Measurements from ENCODE around the gene PTGES3L.

PTGES3L gene

DNA sequence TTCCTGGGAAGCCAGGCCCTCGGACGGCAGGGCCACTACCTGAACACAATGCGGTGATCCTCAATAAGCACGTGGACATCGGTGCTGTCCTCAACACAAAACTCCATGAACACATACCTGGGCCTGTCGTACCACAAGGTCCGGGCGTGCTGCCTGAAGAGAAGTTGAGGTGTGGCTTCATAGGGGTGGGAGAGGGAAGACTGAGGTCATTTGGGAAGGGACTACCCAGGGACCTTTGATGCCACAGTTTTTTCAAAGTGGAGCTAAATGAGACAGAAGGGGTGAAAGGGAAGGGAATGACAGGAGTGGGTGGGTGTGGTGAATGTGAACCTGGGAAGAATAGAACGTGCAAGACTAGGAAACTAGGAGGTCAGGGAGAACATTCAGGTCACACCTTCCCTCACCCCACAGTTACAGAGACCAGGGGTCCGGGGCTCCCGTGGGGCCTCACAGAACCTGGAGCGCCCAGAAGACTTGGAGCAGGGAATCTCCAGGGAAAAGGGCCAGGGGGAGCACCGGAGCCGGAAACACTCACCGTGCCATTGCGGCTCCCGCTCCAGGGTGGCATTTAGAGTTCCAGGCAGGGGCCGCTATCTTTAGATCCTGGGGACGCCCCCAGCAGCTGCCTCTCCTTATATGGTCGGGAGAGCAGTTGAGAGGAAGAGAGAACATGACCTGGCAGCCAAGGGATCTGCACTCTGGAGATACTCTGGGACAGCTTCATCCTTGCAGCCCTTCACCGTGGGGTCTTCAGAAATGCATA lies at the start of gene PTGES3L:
Gene PTGES3L (minus strand): TSS at position 570 of the 763 bp plus-strand sequence. CDS start 27 bp downstream, at position 543.
- no peak for DNase-seq (ENCODE audit: low read depth in 3 of 3, low spot score in 1 of 3)

DNA sequence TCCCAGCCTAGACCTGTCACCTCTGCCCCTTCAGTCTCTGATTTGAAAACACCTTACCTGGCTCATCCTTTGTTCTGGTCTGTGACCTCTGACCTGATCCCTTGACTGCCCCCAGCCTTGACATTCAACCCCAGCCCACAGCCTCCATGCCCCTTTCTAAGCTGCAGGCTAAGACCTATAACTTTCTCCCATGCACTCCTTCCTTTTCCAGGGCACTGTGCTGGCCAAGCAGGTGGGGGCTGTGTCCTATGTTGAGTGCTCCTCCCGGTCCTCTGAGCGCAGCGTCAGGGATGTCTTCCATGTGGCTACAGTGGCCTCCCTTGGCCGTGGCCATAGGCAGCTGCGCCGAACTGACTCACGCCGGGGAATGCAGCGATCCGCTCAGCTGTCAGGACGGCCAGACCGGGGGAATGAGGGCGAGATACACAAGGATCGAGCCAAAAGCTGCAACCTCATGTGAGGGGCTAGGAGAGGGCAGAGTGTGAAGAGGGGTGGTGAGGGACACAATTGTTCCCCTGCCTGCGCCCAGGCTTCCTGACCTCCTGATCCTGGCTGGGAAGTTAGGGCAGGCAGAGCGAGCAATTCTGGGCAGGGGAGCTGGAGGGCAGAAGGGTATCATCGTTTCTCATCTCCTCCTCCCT lies 48.5 kb upstream of the PTGES3L start:
- no peak for DNase-seq (ENCODE audit: low read depth in 3 of 3, low spot score in 1 of 3)

DNA sequence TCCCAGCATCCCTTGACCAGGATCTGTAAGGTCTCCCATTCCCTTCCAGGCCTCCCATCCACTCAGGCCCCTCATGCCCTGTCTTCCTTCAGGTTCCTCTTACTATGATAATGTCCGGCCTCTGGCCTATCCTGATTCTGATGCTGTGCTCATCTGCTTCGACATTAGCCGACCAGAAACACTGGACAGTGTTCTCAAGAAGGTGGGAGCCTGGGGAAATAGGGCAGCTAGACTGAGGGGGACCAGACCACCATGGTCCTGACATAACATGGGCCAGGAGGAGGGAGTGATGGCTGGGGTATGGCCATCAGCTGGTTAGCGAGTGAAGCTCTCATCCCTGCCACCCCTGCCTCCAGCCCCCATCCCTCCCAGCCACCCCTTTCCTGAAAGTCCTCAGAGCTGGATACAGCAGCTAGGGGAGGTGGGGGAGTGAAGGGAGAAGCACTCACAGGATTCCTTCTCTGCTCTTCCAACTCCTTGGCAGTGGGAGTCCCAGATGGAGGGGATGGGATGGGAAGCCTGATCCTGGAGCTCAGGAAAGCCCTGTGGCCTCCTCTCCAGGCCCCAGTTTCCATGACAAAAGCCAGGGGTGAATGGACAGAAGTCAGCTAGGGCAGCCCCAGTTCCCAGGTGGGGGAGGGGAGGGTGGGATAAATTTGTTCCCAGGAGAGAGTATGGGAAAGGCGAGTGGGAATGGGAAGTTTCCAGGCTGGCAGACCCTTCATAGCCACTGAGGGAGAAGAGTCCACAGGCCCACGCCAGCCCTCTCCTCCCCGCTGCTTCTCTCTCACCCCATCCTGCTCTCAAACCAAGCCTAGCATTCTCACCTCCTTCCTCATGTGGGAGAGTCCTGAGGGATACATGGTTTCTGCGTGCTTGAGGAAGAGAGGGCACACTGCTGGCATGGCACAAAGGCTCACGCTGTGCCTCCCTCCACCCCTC lies 47.5 kb upstream of the PTGES3L start:
- no peak for DNase-seq (ENCODE audit: low read depth in 3 of 3, low spot score in 1 of 3)

DNA sequence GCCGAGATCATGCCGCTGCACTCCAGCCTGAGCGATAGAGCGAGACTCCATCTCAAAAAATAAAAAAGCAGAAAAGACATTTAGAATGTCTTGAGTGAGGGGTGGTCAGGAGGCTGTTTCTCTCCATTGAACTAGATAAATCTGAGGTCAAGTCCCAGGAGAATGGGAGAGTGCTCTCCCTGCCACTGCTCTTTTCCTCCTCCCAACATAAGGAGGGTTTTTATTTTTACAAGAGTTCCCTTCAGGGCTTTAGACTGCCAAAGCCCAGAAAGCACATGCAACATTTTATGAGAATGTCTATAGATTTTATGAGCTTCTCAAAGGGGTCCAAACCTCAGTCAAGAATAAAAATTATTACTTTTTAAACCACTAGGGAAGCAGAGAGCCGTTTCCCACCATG lies 46.7 kb upstream of the PTGES3L start:
- DNase-seq (ENCODE audit: low read depth in 3 of 3, low spot score in 1 of 3), result no peak

DNA sequence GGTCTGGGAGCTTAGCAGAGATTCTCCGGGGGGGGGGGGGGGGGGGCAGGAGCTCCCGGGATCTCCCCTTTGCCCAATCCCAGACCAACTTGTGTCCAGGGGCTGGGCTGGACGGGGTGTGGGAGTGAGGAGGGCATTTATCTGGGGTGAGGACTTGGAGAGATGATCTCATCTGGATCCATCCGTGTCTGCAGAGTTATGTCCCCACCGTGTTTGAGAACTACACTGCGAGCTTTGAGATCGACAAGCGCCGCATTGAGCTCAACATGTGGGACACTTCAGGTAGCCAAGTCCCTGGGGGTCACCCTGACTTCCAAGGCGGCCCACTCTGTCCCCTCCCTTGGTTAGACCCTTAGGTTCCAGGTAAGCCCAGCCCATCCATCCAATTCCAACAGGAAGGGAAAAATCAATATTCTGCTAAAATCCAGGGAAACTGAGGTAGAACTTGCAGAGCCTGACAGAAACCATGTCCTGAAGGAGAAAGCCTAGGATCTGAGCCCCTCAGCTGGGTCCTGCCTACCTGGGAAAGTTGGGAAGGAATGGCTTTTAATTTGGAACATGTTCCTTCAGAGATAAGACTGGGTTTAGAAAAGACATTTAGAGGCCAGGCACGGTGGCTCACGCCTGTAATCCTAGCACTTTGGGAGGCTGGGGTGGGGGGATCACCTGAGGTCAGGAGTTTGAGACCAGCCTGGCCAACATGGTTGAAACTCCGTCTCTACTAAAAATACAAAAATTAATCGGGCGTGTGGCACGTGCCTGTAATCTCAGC lies 46.1 kb upstream of the PTGES3L start:
- DNase-seq (ENCODE audit: low read depth in 3 of 3, low spot score in 1 of 3), result no peak

DNA sequence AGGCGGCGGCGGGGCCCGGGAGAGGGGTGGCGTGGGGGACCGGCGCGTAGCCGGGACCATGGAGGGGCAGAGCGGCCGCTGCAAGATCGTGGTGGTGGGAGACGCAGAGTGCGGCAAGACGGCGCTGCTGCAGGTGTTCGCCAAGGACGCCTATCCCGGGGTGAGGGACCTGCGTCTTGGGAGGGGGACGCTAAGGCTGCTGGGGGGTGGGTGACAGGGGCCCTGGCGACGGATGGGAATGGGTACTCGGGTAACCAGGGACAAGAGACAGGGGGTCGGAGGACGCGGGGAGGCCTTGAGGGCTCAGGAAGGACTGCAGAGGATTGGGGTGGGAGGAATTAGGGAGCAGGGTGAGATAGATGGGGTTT lies 45.4 kb upstream of the PTGES3L start:
- no peak for DNase-seq (ENCODE audit: low read depth in 3 of 3, low spot score in 1 of 3)

DNA sequence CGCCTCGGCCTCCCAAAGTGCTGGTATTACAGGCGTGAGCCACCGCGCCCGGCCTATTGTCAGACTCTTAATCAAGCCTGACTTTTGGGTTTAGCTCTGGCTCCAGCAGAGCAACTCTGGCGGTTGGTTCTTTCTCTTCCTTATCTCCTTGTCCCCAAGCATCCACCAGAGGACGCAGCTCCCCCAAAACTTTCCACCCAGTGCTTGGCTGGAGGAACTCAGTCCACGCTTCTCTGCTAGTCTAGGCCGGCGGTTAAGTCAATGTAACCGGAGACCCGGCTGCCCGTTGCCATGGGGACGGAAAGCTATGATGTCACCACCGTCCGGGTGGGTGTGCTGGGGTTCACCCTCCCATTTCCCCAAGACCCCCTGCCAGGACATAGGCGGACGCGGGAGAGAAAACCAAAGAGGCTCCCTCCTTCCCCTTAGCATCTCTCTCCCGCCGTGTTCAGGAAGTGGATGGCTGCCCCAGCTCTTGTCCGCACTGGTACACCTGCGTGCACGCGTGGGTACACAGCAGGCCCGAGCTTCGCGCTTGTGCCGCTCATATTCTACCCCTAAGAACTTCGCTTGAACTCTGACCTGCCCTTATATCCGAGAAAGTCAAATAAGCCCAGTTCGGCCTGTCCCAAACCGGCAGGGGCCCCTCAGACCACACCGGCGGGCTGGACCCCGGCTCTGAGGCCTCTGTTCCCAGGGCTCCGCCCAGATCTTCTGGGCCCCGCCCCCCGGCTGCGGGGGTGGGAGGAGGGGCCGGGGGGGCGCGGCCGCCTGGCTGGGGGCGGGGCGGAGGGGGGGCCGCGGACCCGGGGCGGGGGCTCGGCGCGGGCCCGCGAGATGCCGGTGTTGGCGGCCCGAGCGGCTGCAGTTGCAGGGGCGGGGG lies 44.8 kb upstream of the PTGES3L start, which contains the start of gene RND2:
Gene RND2 (plus strand): TSS at position 825 of the 883 bp plus-strand sequence. CDS start 117 bp downstream, outside the sequence.
- DNase-seq (ENCODE audit: low read depth in 3 of 3, low spot score in 1 of 3), result peak; percentile 45 to 64 (median 49)

DNA sequence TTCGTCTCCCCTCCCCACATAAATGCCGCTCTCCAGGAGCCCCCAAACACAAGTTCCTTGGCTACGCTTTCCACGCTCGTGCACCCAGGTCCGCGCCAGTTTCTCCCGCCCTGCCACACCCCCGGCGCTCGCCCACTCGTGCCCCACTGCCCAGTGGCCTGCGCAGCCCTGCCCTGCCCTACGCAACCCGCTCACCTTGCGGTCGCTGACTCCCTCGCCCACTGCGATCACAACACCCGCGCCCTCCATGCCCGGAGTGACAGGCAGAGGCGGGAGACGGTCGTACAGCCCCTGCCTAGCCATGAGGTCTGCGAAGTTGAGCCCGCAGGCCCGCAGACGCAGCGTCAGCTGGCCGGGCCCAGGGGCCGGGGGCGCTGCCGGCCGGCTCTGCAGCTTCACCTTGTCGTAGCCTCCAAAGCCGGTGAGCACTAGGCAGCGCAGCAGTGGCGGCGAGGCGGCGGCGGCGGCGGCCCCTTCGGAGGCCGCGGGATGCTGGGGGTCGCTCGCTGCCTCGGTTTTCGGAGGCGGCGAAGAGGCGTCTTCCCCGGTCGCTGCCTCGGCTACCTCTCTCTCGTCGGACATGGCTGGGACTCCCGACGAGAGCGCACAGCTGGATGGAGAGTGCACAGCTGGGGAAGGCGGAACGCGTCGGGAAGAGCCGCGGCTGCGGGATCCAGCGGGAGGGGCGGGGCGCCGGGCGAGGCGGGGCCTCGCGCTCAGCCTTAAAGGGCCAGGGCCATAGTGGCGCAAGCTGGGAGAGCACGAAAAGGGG lies 42.0 kb upstream of the PTGES3L start, which contains the start of gene VAT1:
Gene VAT1 (minus strand): TSS at position 645 of the 772 bp plus-strand sequence. CDS start 63 bp downstream, at position 582.
- peak in 1 of 3 donors; percentile 55 for DNase-seq (ENCODE audit: low read depth in 3 of 3, low spot score in 1 of 3)

DNA sequence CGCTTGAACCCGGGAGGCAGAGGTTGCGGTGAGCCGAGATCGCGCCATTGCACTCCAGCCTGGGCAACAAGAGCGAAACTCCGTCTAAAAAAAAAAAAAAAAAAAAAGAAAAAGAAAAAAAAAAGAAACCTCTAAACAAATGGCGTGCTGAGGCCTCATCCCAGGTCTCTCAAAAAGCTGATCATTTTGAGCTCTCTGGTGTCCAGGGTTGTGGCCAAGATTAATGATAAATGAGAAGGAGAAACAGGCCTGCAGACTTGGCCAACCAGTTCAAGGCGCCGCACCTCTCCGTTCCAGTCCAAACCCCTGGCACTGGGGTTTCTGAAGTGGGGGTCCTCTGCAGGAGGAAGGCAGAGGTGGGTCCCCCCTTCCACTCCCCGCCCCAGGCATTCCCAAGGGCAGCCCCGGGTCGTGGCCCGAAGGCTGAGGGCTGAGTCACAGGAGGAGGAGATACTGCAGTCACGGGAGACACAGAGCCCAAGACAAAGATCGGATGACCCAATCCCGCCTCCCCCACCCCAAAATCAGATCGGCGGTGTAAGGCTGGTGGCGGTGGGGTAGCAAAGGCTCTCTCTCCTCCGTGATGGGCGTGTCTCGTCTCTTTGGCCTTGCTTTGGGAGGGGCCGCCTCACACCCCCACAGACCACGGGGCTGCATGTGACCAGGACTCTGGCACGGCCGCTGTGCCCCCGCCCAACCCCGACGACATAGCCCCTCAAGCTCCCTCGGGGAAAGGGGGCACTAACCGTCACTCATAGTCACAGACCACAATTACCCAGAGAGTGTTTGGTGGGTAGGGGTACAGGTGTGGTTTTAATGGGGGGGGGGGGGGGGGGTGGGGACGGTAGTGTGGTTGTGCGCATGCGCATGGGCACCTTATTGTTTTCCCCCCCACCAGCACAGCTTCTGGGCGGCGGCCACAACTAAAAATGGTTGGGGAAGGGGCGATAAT lies 41.2 kb upstream of the PTGES3L start:
- DNase-seq (ENCODE audit: low read depth in 3 of 3, low spot score in 1 of 3), result no peak

DNA sequence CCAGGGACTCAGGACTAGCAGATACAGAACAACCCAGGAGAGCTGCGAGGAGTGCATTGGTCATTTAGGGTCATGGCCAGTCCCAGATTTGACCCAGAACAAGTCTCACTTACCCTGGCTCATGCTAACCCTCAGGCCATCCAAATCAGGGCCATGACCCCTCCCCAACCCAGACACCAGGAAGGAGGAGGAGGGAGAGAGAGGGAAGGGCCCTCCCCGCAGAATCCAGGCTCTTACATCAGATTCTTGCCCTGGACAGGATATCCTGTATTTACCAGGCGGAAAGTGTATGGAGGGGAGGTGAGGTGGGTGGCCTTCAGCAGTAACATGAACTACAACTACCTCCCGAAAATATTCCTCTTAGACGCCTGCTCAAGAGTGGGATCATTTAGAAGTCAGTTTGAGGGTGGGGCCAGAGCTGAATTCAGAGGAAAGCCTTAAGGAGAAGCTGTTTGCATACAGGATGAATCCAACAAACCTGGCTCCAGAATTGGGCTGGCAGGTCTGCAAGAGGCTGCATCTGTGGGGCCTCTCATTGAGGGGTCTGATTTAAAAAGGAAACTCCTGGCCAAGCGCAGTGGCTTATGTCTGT lies 40.2 kb upstream of the PTGES3L start:
- DNase-seq (ENCODE audit: low read depth in 3 of 3, low spot score in 1 of 3), result no peak

DNA sequence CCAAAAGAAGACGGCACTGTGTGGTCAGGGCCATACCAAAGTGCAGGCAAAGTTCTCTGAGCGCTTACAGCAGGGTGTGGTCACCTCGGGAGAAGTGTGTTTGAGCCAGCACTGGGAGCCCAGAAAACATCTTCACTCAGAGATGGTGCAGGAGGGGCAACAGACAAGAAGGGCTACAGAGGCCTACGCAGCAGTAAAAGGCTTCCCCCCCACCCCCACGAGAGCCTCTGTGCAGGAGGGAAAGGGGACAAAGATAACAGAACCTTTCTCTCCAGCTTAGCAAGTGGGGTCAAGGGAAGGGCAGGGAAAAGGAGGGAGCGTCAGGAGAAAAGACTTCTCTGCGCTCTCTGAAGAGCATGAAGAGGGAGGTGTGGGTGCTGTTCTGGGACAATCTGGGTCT lies 39.5 kb upstream of the PTGES3L start:
- no peak for DNase-seq (ENCODE audit: low read depth in 3 of 3, low spot score in 1 of 3)

DNA sequence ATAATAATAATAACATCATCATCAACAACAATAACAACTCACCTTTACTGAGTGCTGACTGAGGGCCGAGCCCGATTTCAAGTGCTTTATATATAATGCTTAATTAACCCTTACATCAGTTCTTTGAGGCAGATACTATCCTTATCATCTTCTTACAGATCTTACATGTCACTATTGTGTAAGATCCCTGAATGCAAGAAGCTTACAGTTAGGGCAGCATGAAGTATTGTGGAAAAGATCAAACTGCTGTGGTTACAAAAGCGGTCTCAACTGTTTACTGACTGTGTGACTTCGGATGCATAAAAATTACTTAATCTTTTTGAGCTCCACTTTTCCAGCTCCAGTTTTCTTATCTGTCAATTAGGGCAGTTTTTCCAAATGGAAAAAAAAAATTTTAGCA lies 39.1 kb upstream of the PTGES3L start:
- no peak for DNase-seq (ENCODE audit: low read depth in 3 of 3, low spot score in 1 of 3)

DNA sequence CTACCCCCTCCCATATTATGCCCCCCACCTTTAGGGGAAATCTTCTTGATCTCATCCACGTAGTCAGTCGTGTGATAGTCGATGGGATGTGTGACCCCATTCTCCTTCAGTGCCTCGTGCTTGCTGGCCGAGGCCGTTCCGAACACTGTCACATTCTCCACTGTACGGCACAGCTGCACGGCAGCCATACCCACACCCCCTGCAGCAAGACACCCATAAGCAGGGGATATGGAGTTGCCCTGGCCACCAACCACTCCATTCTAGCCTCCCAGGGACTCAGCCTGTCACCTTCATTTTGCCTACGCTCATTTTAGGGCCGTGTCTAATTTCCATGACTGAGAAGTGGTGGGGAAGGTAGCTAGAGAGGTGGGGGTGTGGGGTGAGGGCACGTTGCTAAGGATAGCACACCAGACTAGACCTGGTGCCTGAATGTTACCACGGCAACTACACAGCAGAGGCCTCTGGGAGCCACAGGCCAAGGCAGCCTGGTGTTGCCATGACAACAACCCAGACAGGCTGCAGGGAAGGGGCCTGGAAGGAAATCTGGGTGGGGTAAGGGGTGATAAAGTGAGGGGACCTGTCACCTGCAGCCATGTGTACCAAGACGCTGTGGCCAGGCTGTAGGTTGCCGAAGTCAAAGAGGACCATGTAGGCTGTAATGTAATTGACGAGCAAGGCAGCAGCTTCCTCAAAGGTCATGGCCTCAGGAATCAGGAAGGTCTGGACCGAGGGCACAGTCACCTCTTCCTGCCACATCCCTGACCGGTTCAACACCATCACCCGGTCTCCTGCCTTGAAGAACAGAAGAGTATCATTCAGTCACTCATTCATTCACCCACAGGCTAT lies 38.4 kb upstream of the PTGES3L start:
- DNase-seq (ENCODE audit: low read depth in 3 of 3, low spot score in 1 of 3), result no peak

DNA sequence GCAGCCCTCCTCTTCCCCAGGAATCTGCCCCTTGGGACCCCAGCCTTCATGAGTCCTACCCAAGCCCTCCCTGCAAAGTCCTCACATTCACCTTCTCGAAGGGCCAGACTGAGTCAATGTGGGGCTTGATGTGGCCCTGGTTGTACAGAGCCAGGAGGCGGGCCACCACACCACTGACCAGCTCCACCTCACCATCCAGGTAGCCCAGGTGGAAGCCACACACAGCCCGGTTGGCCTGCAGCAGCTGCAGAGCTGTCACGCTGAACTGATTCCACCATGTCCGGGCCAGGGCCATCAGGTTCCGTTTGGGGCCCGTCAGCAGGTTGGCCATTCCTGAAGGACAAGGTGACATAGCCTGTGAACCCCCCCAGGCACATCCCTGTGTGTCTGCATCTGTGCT lies 36.3 kb upstream of the PTGES3L start:
- DNase-seq (ENCODE audit: low read depth in 3 of 3, low spot score in 1 of 3), result no peak

DNA sequence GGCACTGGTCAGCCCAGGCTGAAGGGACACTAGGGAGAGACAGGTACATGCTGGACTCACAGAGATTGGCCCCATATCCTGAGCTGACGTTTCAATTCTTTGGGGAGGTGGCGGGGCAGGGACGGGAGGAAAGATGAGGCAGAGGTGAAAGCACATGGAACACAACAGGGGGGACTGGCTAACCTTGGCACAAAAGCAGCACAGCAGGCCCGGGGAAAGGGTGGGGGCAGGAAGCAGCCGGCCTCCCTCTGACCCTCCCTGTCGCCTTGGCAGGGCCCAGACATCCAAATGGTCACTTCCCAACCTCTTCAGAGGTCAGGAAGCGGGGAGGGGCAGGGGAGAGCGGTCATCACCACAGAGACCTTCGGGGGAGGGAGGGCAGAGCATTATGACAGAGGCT lies 35.7 kb upstream of the PTGES3L start:
- no peak for DNase-seq (ENCODE audit: low read depth in 3 of 3, low spot score in 1 of 3)
